ENCODE measurements around the gene OR2V2. TPM values are rescaled to one million over a fixed set of nuclear protein-coding genes. Genes with fewer than 3 reads are reported as not detected.

The OR2V2 gene
- polyA plus RNA-seq, 3 donors = not detected

DNA sequence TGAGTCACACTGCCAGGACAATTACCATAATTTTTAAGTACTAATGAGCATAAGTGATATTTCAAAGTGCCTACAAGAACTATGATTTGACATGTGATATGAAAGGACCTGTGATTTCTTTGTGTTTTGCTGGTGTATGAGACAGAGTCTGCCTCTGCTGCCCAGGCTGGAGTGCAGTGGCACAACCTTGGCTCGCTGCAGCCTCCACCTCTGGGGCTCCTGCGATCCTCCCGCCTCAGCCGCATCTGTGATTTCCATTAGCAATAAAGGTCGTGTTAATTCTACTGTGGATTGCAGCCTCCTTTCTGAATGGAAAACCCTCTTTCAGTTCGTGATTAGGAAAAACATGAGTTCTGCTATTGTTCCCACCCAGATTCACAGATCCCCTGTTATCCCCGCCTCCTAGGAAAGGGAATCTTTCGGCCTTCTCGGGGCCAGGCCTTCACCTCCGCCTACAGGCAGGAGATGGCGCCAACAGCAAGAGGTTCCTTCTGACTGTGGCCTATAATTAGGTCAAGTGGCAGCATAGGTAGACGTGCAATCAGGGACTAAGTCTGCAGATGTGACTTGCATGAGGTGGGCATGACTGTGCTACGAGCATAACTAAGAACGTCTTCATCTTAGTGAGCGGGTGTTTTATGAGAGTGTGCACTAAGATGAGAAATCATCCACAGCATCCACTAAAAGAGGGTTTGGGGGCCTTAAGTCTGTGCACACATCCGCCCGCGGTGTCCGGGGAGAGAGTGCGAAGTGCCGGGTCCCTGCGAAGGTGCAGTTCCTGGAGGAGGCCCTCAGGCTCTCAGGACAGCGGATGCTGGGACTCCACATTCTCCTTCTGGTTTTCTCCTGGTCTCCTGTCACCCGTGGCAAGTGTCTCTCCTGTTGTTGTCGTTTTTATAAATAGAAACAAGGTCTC, 34.5 kb downstream of the OR2V2 start:
- no peak overlapping the region for H3K27ac ChIP-seq (ENCODE audit: low read depth, low read length)
- 42 to 49% (median 45%) methylated on average over 25 of the region's 25 CpGs for WGBS, 3 donors

GRCh38 chr5:181182651-181183050, 35.3 kb downstream of the OR2V2 start:
- 54 to 74% (median 61%) methylated on average over 12 of the region's 12 CpGs for WGBS, 3 donors
- H3K27ac ChIP-seq (ENCODE audit: low read depth, low read length) = no peak overlapping the region

- 70 to 86% (median 79%) methylated on average over 15 to 16 of the region's 16 CpGs for WGBS, 3 donors
- H3K27ac ChIP-seq (ENCODE audit: low read depth, low read length) = no peak overlapping the region
These were observed 37.4 kb downstream of the OR2V2 start for GRCh38 chr5:181184845-181185216.

DNA sequence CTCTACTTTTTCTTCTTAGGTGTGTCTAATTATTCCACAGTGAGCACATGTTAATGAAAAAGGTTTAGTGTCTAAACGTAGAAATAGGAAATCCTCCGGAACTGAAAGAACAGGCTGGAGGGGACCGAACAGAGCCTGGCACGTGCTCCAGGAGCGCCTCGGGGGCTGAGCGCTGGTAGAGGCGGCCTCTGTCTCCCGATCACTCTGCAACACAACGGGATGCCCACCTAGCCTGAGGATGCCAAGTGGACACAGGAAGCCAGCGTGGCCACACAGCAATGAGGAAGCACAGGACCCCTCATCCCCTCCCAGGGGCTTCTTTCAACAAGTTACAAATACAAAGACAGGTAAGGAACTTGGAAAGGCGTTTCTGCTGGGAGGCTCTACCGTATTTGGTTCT, 38.2 kb downstream of the OR2V2 start:
- 83 to 91% (median 89%) methylated on average over 13 of the region's 13 CpGs for WGBS, 3 donors
- H3K27ac ChIP-seq (ENCODE audit: low read depth, low read length) = no peak overlapping the region

DNA sequence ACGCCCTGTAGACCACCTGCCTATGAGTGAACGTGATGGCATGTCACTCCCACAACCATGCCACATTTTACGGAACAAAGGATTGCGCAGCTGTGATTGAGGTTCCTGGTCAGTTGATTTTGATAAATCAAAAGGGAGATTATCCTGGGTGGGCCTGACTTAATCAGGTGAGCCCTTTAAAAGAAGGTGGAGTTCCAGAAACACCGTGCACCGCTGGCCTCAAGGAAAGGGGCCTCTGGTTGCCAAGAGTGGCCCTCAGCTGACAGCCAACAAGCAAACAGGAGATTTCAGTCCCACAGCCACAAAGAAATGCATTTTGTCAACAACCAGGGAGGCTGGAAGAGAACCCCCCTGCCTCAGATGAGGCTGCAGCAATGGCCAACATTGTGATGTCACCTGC, 38.6 kb downstream of the OR2V2 start:
- no peak overlapping the region for H3K27ac ChIP-seq (ENCODE audit: low read depth, low read length)
- WGBS, 3 donors = 77 to 87% (median 85%) methylated on average over 6 of the region's 6 CpGs

- 44 to 59% (median 50%) methylated on average over 8 of the region's 8 CpGs for WGBS, 3 donors
- no peak overlapping the region for H3K27ac ChIP-seq (ENCODE audit: low read depth, low read length)
These were observed 39.7 kb downstream of the OR2V2 start for GRCh38 chr5:181186986-181187499.

- H3K27ac ChIP-seq (ENCODE audit: low read depth, low read length) = no peak overlapping the region
- 2 to 6% (median 3%) methylated on average over 37 of the region's 37 CpGs for WGBS, 3 donors
These were observed 40.3 kb downstream of the OR2V2 start for GRCh38 chr5:181187500-181188213.

GRCh38 chr5:181188700-181189362, 41.4 kb downstream of the OR2V2 start:
- H3K27ac ChIP-seq (ENCODE audit: low read depth, low read length) = no peak overlapping the region
- WGBS, 3 donors = 0 to 1% (median 0%) methylated on average over 35 of the region's 35 CpGs

DNA sequence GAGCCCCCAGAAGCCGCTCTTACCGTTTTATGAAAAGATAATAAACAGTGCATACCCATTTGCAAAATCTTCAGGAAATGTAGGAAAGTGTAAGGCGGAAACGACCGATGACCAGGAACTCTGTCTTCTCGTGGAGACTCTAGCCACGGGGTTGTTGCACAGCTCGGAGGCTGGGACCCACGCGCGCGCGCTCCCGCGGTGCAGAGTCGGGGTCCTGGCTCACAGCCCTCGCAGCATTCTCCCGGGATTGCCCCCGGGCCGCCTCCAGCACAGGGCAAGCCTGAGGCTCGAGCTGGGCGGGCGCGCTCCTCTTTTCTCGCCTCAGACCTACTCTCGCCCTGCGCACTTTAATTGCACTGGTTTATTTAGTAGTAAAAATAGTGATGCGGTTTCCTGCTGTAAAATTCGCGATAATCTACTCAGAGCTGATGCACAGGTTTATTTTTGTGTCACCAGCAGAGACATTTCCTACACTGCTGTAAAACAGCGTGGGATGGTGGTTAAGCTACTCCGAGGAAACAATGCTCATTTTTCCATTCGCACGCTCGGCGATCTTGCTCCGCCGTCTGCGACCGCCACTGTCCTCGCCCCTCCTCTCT, 42.1 kb downstream of the OR2V2 start:
- H3K27ac ChIP-seq (ENCODE audit: low read depth, low read length) = no peak overlapping the region
- WGBS, 3 donors = 0% methylated on average over 41 of the region's 41 CpGs

DNA sequence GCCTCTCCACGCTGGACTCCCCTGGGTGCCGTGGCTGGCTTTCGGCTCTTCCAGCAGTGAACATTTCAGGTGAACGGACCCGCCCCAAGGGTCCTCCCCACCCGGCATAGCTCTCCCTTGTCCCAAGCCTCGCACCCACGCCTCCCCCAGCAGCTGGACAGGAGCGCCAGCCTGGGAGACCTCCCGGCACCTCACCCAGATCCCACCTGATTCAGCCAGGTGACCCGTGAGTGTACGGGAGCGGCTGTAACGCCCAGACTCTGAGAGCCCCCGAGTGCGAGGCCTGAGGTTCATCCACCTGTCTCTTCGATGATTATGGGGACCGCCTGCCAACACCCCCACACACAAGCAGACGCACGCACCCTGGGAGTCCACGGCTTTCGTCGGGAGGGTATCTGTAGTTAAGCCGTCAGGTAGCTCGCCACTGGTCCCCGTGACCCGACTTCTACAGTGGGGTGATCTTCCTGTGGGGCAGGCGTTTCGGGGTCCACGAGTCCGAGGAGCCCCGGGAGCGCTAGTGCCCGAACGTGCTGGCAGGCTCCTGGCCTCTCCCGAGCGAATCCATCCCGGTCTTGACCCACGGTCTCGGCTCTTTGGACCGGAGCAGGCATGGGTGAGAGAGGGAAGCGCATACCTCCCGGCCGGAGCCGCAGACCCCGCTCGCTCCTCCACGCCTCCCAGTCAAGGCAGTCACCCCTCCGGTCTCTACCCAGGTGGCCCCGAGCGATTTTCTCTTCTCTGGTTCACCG, 42.8 kb downstream of the OR2V2 start:
- H3K27ac ChIP-seq (ENCODE audit: low read depth, low read length) = no peak overlapping the region
- 0% methylated on average over 46 to 52 of the region's 52 CpGs for WGBS, 3 donors

DNA sequence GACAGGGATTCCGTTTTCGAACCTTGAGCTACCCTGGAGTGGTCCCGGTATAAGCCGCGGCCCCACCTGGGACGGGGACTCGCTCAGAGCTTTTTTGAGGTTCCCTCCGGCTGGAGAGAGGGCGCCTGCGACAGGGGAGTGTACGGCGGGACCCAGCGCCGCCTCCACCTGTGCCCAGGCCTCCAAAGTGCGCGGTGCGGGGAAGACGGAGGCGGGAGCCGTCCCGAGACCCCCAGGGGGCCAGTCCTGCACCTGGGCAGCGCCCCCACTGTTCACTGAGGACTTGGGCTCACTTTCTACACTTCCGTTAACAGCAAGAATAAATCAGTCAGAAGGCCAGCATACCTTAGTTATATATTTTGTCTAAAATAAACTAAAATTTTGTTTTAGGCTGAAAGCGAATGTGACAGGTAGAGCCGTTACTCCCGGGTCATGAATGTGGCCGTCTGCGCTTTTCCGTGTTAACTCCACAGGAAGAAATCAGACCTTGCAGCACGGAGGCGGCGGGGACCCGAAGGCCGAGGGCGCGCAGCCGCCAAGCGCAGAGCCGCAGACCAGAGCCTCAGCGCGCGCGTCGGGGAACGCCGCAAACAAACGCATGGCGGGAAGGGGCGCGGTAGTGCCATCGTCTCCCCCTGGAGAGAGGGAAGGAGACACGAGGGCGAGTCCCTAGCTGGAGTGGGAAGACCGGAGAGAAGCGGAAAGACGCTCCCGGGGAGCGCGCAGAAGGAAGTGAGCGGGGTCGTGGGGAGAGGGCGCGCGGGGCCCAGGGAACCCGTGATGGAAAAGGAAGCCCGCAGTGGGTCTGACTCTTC, 43.5 kb downstream of the OR2V2 start:
- WGBS, 3 donors = 0% methylated on average over 66 of the region's 66 CpGs
- H3K27ac ChIP-seq (ENCODE audit: low read depth, low read length) = no peak overlapping the region

DNA sequence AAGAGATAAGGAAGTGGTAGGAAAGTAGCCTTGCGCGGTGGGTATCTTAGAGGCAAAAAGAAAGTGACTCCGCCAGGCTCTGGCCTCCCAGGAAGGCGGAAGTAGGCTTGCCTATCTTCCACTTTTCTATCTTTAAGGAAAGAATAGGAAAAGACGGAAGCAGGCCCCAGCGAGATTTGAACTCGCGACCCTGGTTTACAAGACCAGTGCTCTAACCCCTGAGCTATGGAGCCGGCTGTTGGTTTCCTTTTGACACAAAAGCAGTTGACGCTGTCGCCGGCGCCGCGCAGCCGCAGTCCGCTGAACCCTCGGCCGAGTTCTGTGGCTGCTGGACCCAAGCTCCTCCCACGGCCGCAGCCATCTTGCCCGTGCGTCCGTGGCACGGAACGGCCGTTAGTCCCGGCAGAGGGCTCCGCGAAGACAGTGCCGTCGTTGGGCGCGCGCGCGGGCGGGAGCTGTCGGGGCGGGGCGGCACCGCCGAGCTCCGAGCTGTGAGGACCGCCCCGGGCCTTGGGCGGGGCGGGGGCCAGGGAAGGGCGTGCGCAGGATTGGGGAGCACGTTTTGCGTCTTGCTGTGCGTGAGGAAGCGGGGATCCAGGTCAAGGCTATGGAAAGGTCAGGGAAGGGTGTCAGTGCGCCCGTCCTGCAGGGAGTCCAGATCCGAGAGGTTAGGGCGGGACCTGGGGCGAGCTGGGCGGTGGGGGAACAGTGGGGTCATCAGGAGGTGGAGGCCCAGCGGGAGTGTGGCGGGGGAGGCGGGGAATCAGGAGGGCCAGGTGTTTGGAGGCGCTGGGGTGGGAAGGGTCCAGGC, 44.3 kb downstream of the OR2V2 start:
- H3K27ac ChIP-seq (ENCODE audit: low read depth, low read length) = no peak overlapping the region
- 0 to 1% (median 1%) methylated on average over 61 to 64 of the region's 64 CpGs for WGBS, 3 donors

DNA sequence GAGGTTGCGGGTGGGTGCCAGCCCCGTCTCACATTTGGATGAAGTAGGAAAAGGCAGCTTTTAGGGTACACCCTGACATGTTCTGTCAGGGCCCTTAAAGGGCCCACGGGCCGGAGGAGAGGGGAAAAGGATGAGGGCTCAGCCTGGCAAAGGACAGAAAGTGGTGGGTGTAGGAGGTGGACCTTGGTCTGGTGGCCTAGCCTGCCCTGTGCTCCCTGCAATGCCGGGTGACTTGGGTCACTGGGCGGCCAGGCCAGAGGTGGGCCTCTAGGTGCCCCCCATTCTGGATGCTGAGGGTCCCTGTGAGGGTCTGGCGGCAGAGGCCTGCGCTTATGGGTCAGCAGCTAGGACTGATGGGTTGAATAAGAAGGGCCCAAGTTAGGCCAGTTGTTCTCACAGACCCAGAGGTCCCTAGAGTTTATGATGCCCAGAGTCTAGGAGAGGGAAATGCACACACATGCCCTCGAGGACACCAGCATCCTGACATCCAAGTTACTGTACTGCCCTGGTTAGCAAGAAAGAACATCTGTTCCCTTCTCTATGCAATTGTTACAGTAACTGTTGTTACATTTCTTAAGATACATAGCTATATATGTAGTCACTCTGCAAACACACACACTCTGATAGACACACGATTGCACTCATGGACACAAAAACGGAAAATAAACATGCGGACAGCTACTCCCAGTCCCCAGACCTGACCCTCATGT, 45.1 kb downstream of the OR2V2 start:
- 51 to 55% (median 52%) methylated on average over 12 of the region's 12 CpGs for WGBS, 3 donors
- H3K27ac ChIP-seq (ENCODE audit: low read depth, low read length) = no peak overlapping the region

DNA sequence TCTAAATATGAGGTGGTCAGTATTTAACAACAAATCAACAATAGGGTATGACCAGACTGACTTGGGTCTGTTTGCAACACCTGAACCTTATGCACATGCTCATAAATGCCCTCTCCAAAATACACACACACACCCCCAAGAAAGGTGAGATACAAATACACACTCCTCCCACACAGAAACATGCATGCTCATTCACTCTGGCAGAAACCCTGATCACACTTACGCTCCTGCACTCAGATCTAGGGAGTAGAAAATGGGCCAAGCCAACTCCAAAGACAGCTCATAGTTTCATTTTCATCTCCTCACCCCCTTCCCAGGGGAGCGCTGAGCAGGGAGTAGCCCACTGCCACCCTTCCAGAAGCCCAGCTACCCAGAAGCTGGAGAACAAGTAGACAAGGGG, 46.3 kb downstream of the OR2V2 start:
- 49 to 93% (median 84%) methylated on average over 2 of the region's 2 CpGs for WGBS, 3 donors
- H3K27ac ChIP-seq (ENCODE audit: low read depth, low read length) = no peak overlapping the region

GRCh38 chr5:181194489-181195248, 47.3 kb downstream of the OR2V2 start:
- H3K27ac ChIP-seq (ENCODE audit: low read depth, low read length) = no peak overlapping the region
- 68 to 79% (median 74%) methylated on average over 21 of the region's 21 CpGs for WGBS, 3 donors

All from adipose tissue (tissue), 3 donors.